ENCODE measurements around the gene PRDM2. TPM values are rescaled to one million over a fixed set of nuclear protein-coding genes. Genes with fewer than 3 reads are reported as not detected.

PRDM2 gene
- total and polyA plus RNA-seq, 2 experiments from 2014 or later, result 19.1 to 26.0 TPM

DNA sequence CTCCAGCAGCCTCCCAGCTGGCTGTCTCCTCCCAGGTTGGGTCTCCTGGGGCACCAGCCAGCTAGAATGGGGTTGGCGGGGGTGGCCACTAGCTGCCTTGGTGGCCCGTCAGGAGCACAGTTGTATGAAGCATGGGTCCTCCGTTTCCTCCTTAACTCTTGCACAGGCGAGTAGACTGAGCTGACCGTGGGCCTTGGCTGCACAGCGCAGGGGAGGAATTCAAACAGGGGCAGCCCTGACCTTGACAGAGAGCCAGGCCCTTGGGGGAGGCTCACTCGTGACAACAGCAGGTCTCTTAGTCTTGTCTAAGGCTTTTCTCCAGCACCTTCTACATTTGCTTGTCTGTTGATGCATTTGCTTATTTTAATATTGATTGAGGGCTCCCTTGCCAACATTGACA, 114.1 kb downstream of the PRDM2 start:
- Histone ChIP-seq H3K4me1 (ENCODE audit: low read depth) (no peaks in the 10 kb centered on the region), H3K9me3 (ENCODE audit: low read depth) (no peaks in the 10 kb centered on the region), H3K36me3 (no peaks in the 10 kb centered on the region), H3K27me3 (no peaks in the 10 kb centered on the region), H3K4me3 (no peak overlapping the region), H3K27ac (no peak overlapping the region)
- DNase-seq (ENCODE audit: low read depth in 1 of 2, low spot score in 1 of 2), result no peak
- TF ChIP-seq, protein P1, sequence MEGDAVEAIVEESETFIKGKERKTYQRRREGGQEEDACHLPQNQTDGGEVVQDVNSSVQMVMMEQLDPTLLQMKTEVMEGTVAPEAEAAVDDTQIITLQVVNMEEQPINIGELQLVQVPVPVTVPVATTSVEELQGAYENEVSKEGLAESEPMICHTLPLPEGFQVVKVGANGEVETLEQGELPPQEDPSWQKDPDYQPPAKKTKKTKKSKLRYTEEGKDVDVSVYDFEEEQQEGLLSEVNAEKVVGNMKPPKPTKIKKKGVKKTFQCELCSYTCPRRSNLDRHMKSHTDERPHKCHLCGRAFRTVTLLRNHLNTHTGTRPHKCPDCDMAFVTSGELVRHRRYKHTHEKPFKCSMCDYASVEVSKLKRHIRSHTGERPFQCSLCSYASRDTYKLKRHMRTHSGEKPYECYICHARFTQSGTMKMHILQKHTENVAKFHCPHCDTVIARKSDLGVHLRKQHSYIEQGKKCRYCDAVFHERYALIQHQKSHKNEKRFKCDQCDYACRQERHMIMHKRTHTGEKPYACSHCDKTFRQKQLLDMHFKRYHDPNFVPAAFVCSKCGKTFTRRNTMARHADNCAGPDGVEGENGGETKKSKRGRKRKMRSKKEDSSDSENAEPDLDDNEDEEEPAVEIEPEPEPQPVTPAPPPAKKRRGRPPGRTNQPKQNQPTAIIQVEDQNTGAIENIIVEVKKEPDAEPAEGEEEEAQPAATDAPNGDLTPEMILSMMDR (IDR thresholded peaks at IDR 0.05; ENCODE audit: low read depth, low read length), result no peak

DNA sequence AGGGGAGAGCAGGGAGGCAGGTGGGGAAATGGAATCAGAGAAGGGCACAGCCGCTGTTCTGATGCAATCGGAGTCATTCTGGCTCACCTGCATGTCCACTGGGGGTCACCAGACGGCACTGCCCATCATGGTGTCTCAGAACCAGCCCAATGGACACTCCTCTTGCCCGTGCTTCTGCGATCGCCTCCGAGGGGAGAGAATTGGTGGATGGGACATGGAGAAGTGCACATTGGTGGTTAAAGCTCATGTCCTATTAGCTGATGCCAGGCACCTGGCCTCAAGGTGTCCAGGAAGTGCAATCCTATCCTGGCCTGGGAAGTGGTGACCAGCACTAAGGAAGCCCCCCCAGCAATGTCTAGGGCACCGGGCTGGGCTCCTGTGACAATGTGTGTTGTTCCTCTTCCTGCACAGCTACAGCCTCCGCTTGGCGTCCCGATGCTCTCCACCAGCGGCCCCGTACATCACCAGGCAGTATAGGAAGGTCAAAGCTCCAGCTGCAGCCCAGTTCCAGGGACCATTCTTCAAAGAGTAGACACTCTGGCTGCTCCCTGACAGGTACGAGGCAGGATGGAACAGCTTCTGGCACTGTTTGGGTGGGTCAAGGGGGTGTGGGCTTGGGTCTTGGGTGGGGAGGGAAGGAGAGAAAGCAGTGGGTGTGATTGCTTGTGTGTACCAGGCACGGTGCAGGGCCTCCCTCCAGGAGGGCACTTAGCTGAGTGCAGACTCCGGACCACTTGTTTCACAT, 116.2 kb downstream of the PRDM2 start:
- Histone ChIP-seq H3K9me3 (ENCODE audit: low read depth) (no peaks in the 10 kb centered on the region), H3K4me1 (ENCODE audit: low read depth) (no peaks in the 10 kb centered on the region), H3K27ac (no peak overlapping the region), H3K36me3 (no peaks in the 10 kb centered on the region), H3K4me3 (no peak overlapping the region), H3K27me3 (no peaks in the 10 kb centered on the region)
- TF ChIP-seq, protein P1 (IDR thresholded peaks at IDR 0.05; ENCODE audit: low read depth, low read length), result no peak
- no peak for DNase-seq (ENCODE audit: low read depth in 1 of 2, low spot score in 1 of 2)

DNA sequence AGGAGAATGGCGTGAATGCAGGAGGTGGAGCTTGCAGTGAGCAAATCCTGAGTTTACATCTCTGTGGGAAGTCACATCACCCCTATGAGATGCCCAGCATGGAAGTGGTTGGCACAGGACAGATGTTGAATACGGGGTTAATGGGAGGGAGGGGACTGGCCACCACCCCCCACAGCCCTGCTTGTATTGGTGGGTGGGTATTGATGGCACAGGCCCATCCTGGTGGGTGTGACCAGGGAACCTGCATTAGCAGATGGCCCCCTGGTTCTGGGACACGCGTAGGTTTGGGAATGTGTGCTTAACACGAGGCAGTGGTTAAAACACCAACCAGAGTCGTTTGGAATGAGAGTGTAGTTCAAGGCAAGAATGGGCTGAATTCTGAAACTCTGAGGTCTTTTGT, 117.9 kb downstream of the PRDM2 start:
- H3K27ac ChIP-seq, result no peak overlapping the region
- H3K4me1 ChIP-seq (ENCODE audit: low read depth), result no peaks in the 10 kb centered on the region
- no peaks in the 10 kb centered on the region for H3K36me3 ChIP-seq
- H3K4me3 ChIP-seq, result no peak overlapping the region
- H3K27me3 ChIP-seq, result no peaks in the 10 kb centered on the region
- DNase-seq (ENCODE audit: low read depth in 1 of 2, low spot score in 1 of 2), result no peak
- TF ChIP-seq, protein P1 (IDR thresholded peaks at IDR 0.05; ENCODE audit: low read depth, low read length), result no peak
- H3K9me3 ChIP-seq (ENCODE audit: low read depth), result no peaks in the 10 kb centered on the region

DNA sequence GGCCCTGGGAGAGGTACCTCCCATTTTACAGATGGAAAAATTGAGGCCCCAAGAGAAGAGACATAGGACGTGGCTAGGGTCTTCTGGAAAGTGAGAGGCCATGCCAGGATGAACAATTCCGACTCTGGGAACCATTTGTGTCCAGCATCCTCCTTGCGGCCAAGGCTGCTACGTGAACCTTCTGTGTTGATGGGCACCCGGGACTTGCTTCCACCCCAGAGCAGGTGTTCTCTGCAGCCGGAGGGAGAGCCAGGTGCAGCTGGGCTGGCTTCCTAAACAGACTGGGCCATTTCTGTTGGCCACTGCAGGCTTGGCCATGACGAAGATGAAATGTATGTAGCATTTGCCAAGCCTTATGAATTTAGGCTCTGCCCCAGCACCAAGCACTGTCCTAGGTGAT, 118.9 kb downstream of the PRDM2 start:
- Histone ChIP-seq H3K9me3 (ENCODE audit: low read depth) (no peaks in the 10 kb centered on the region), H3K4me1 (ENCODE audit: low read depth) (no peaks in the 10 kb centered on the region), H3K27ac (no peak overlapping the region), H3K27me3 (no peaks in the 10 kb centered on the region), H3K4me3 (no peak overlapping the region), H3K36me3 (no peaks in the 10 kb centered on the region)
- DNase-seq (ENCODE audit: low read depth in 1 of 2, low spot score in 1 of 2), result no peak
- TF ChIP-seq, protein P1 (IDR thresholded peaks at IDR 0.05; ENCODE audit: low read depth, low read length), result no peak

DNA sequence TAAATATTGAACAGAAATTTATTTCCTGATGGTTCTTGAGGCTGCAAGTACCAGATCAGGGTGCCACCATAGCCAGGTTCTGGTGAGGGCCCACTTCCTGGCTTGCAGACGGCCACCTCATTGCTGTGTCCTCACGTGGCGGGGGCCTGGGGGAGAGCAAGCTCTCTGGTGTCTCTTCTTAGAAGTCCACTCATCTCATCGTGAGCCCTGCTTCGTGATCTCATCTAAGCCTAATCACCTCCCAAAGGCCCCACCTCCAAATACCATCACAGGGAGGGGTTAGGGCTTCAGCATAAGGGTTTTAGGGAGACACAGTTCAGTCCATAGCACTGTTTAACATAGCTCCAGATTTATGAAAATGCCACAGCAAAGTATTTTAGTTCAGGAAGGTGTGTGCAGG, 119.7 kb downstream of the PRDM2 start:
- Histone ChIP-seq H3K36me3 (no peaks in the 10 kb centered on the region), H3K4me3 (no peak overlapping the region), H3K9me3 (ENCODE audit: low read depth) (no peaks in the 10 kb centered on the region), H3K27me3 (no peaks in the 10 kb centered on the region), H3K4me1 (ENCODE audit: low read depth) (no peaks in the 10 kb centered on the region), H3K27ac (no peak overlapping the region)
- TF ChIP-seq, protein P1 (IDR thresholded peaks at IDR 0.05; ENCODE audit: low read depth, low read length), result no peak
- no peak for DNase-seq (ENCODE audit: low read depth in 1 of 2, low spot score in 1 of 2)
